ENCODE measurements around the gene RNF149. TPM values are rescaled to one million over a fixed set of nuclear protein-coding genes. Genes with fewer than 3 reads are reported as not detected.

Gene RNF149
- total RNA-seq, 1 donor from 2014 or later: 45.0 TPM

DNA sequence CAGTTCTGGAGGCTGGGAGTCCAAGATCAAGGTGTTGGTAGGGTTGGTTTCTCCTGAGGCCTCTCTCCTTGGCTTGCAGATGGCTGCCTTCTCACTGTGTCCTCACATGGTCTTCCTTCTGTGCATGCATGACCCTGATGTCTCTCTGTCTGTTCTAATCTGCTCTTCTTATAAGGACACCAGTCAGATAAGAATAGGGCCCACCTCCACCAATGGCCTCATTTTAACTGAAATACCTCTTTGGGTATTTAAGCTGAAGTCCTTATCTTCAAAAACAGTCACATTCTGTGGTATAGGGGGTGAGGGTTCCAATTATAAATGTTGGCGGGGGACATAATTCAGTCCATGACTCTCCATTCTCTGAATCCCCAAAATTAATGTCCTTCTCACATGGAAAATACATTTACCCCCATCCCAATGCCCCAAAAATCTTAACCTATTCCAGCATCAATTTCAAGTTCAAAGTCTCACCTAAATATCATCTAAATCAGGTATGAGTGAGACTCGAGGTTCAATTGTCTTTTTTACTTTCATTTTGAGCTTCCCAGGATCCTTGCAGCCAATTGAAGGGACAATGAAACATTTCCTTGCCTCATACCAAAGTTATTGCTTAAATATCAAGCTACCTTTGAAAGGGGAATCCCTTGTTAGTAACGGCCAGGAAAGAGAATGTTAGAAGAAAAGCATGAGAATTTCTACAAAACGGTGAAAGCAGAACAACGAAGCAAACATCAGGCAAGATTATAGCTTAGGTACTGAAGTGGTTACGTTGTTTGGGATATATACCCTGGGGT lies 76.4 kb downstream of the RNF149 start:
- DNase-seq (ENCODE audit: low read depth): no peak
- TF ChIP-seq CTCF (conservative IDR thresholded peaks at IDR 0.05; ENCODE audit: low read depth, low read length): no peak
- no peak overlapping the region for H3K4me3 ChIP-seq (ENCODE audit: low read depth, low read length)

GRCh38 chr2:101231240-101231639 lies 77.3 kb downstream of the RNF149 start:
- no peak for DNase-seq (ENCODE audit: low read depth)
- no peak for TF ChIP-seq CTCF (conservative IDR thresholded peaks at IDR 0.05; ENCODE audit: low read depth, low read length)
- H3K4me3 ChIP-seq (ENCODE audit: low read depth, low read length): no peak overlapping the region

DNA sequence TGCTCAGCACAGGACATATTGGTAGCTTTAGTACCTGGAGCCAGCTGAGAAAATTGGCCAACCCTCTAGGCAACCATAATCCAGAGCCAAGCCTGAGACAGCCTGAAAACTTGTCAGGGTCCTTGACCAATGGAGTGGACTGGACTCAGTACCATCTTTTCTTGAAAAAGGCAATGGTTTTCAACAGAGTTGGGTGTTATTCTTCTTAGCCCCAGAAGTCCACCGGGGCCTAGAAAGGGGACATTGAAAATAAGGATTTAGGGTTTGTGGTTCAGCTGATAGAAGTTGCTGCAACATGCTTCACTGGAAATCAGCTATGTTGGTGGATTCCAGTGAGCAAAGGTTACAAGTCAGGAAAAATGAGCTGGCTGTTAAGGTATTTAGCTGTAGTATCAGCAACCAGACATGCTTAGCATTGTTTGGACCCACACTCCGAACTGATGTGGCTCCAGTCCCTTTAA lies 77.9 kb downstream of the RNF149 start:
- TF ChIP-seq CTCF (conservative IDR thresholded peaks at IDR 0.05; ENCODE audit: low read depth, low read length): no peak
- peak; percentile 96 for DNase-seq (ENCODE audit: low read depth)
- H3K4me3 ChIP-seq (ENCODE audit: low read depth, low read length): no peak overlapping the region

Other genes with a start within 250 kb of the RNF149 start
- gene TBC1D8, start 157.3 kb downstream of the RNF149 start, total RNA-seq: 10.2 and 20.5 TPM in 2 replicates
- 65.6 and 67.2 TPM in 2 replicates for gene CNOT11, start 55.8 kb downstream of the RNF149 start, total RNA-seq
- 3.1 TPM in 1 of 2 replicates, not detected in the other for gene CREG2, start 78.8 kb upstream of the RNF149 start, total RNA-seq
- not detected in 2 replicates for gene RFX8, start 166.4 kb upstream of the RNF149 start, total RNA-seq

All from epithelial cell of proximal tubule (primary cell).